IMR-90 (cell line): Measurements from ENCODE around the gene ISM1. TPM values are rescaled to one million over a fixed set of nuclear protein-coding genes. Genes with fewer than 3 reads are reported as not detected.

Source experiments
- ATAC-seq: fragments of 200-7000 bp; cut with Tn5 transposase; 2 replicates; pipeline ENCODE4 v1.9.1; 2020; ENCODE audit warnings: low read depth, mild to moderate bottlenecking, moderate library complexity
- BruUV-seq: library from RNA; stranded (reverse); fragments of 400-500 nt; replicated peaks from 2 replicates; lab custom pipeline; 2021; lab: Mats Ljungman, UMichigan
- CTCF ChIA-PET: fragments of 300-600 bp; formaldehyde crosslinking; extraction: SDS; loops from one replicate; lab custom pipeline; 2021; ENCODE audit warnings: antibody characterized with exemption; lab: Yijun Ruan, JAX
- POLR2A ChIA-PET: fragments of 300-600 bp; sonication (Branson Sonifier 250); formaldehyde crosslinking; loops from one replicate; lab custom pipeline; 2022; ENCODE audit warnings: antibody characterized with exemption; ENCODE audit not compliant: unreplicated experiment; lab: Charles Lee
- DNase-seq: peaks from one replicate; pipeline ENCODE4 v3.0.0; 2013
- H2AFZ ChIP-seq: replicated peaks from 2 replicates; pipeline ENCODE3; 2013; ENCODE audit warnings: low read length, mild to moderate bottlenecking; ENCODE audit not compliant: poor library complexity
- H2AK5ac ChIP-seq: 2 replicates; pipeline ENCODE4 v1.6.1; 2013; ENCODE audit warnings: low read depth, low read length, inconsistent platforms
- H2AK9ac ChIP-seq: replicated peaks from 2 replicates; pipeline ENCODE3; 2013; ENCODE audit warnings: mild to moderate bottlenecking, low read depth, low read length, moderate library complexity; ENCODE audit not compliant: poor library complexity
- H2BK120ac ChIP-seq: 2 replicates; pipeline ENCODE4 v1.6.1; 2013; ENCODE audit warnings: low read depth, low read length, inconsistent platforms
- H2BK15ac ChIP-seq: 3 replicates; pipeline ENCODE4 v1.6.1; 2013; ENCODE audit warnings: low read depth, low read length, inconsistent platforms
- H2BK20ac ChIP-seq: 2 replicates; pipeline ENCODE4 v1.6.1; 2013; ENCODE audit warnings: low read depth, mild to moderate bottlenecking, inconsistent platforms, low read length, moderate library complexity
- H2BK5ac ChIP-seq: 2 replicates; pipeline ENCODE4 v1.6.1; 2013; ENCODE audit warnings: mild to moderate bottlenecking, low read depth, low read length, inconsistent platforms; ENCODE audit not compliant: poor library complexity, severe bottlenecking
- H3K14ac ChIP-seq: replicated peaks from 2 replicates; pipeline ENCODE4 v1.6.1; 2013; ENCODE audit warnings: low read depth, low read length, inconsistent platforms
- H3K18ac ChIP-seq: 2 replicates; pipeline ENCODE4 v1.6.1; 2013; ENCODE audit warnings: low read depth, low read length, control low read depth
- H3K23ac ChIP-seq: 2 replicates; pipeline ENCODE4 v1.6.1; 2013; ENCODE audit warnings: low read depth, low read length, inconsistent platforms
- H3K27ac ChIP-seq: 2 replicates; pipeline ENCODE4 v1.5.1; 2013; ENCODE audit warnings: mild to moderate bottlenecking, control low read depth, low read length; ENCODE audit not compliant: insufficient read depth
- H3K27me3 ChIP-seq: 2 replicates; pipeline ENCODE4 v1.6.1; 2013; ENCODE audit warnings: low read length; ENCODE audit not compliant: control insufficient read depth, insufficient read depth
- H3K36me3 ChIP-seq: 2 replicates; pipeline ENCODE4 v1.6.1; 2013; ENCODE audit warnings: low read length, mixed read lengths; ENCODE audit not compliant: control insufficient read depth, insufficient read depth
- H3K4ac ChIP-seq: 2 replicates; pipeline ENCODE4 v1.6.1; 2013; ENCODE audit warnings: low read depth, low read length, inconsistent platforms
- H3K4me1 ChIP-seq: 2 replicates; pipeline ENCODE4 v1.6.1; 2013; ENCODE audit warnings: low read length, mixed read lengths; ENCODE audit not compliant: control insufficient read depth, insufficient read depth
- H3K4me2 ChIP-seq: 2 replicates; pipeline ENCODE4 v1.6.1; 2013; ENCODE audit warnings: low read depth, mild to moderate bottlenecking, control low read depth, low read length, moderate library complexity
- H3K4me3 ChIP-seq: 2 replicates; pipeline ENCODE4 v1.5.1; 2013; ENCODE audit warnings: low read depth, mild to moderate bottlenecking, control low read depth, low read length, moderate library complexity; ENCODE audit not compliant: insufficient read depth
- H3K56ac ChIP-seq: 2 replicates; pipeline ENCODE4 v1.6.1; 2013; ENCODE audit warnings: low read length, inconsistent platforms; ENCODE audit not compliant: insufficient read depth; ENCODE audit errors: extremely low read depth
- H3K79me1 ChIP-seq, 2 experiments: 2 replicates each; pipeline ENCODE4 v1.6.1; 2013; ENCODE audit warnings: low read length in 2 of 2, inconsistent platforms in 1 of 2, low read depth in 1 of 2
- H3K9ac ChIP-seq: 2 replicates; pipeline ENCODE4 v1.6.1; 2013; ENCODE audit warnings: low read depth, low read length, control low read depth
- H3K9me1 ChIP-seq: 2 replicates; pipeline ENCODE4 v1.6.1; 2013; ENCODE audit warnings: low read length, inconsistent platforms; ENCODE audit not compliant: insufficient read depth
- H3K9me3 ChIP-seq: 2 replicates; pipeline ENCODE4 v1.6.1; 2013; ENCODE audit warnings: low read length; ENCODE audit not compliant: control insufficient read depth, insufficient read depth
- H4K20me1 ChIP-seq: 2 replicates; pipeline ENCODE4 v1.6.1; 2013; ENCODE audit warnings: low read length, inconsistent platforms; ENCODE audit not compliant: insufficient read depth
- H4K5ac ChIP-seq: 2 replicates; pipeline ENCODE4 v1.6.1; 2013; ENCODE audit warnings: mild to moderate bottlenecking, low read depth, low read length, control low read depth
- H4K8ac ChIP-seq, 2 experiments: 2 replicates each; pipeline ENCODE4 v1.6.1; 2013; ENCODE audit warnings: low read depth in 2 of 2, low read length in 2 of 2, control low read depth in 1 of 2, inconsistent platforms in 1 of 2
- H4K91ac ChIP-seq: 2 replicates; pipeline ENCODE4 v1.6.1; 2013; ENCODE audit warnings: low read depth, low read length, inconsistent platforms; ENCODE audit not compliant: insufficient read depth
- BHLHE40 ChIP-seq: fragments of 150-350 bp; IDR thresholded peaks from 2 replicates; pipeline ENCODE4 v1.6.1; 2016; ENCODE audit warnings: mild to moderate bottlenecking, low read depth, low read length
- CEBPB ChIP-seq: IDR thresholded peaks from 2 replicates; pipeline ENCODE4 v1.6.1; 2012; ENCODE audit warnings: low read depth, low read length, improper control_type of control experiment
- CHD1 ChIP-seq: IDR thresholded peaks from 2 replicates; pipeline ENCODE4 v1.6.1; 2012; ENCODE audit warnings: low read depth, low read length, improper control_type of control experiment
- CTCF ChIP-seq: conservative IDR thresholded peaks from 2 replicates; pipeline ENCODE4 v1.5.1; 2012; ENCODE audit warnings: mild to moderate bottlenecking, low read depth, low read length, improper control_type of control experiment
- ELK1 ChIP-seq: fragments of 150-350 bp; IDR thresholded peaks from 2 replicates; pipeline ENCODE4 v1.6.1; 2016; ENCODE audit warnings: low read depth, mild to moderate bottlenecking, low read length, moderate library complexity, borderline replicate concordance
- FOS ChIP-seq: fragments of 150-350 bp; IDR thresholded peaks from 2 replicates; pipeline ENCODE4 v1.6.1; 2016; ENCODE audit warnings: low read depth, low read length
- MAFK ChIP-seq: IDR thresholded peaks from 2 replicates; pipeline ENCODE4 v1.6.1; 2012; ENCODE audit warnings: low read depth, low read length, improper control_type of control experiment
- MAZ ChIP-seq: IDR thresholded peaks from 2 replicates; pipeline ENCODE4 v1.6.1; 2012; ENCODE audit warnings: low read depth, mild to moderate bottlenecking, low read length, improper control_type of control experiment, moderate library complexity, borderline replicate concordance
- MXI1 ChIP-seq: IDR thresholded peaks from 2 replicates; pipeline ENCODE4 v1.6.1; 2012; ENCODE audit warnings: low read depth, mild to moderate bottlenecking, low read length, moderate library complexity, borderline replicate concordance
- NFE2L2 ChIP-seq: fragments of 150-350 bp; IDR thresholded peaks from 2 replicates; pipeline ENCODE4 v1.6.1; 2016; ENCODE audit warnings: low read depth, mild to moderate bottlenecking, low read length
- POLR2A ChIP-seq: IDR thresholded peaks from 2 replicates; pipeline ENCODE4 v1.6.1; 2012; ENCODE audit warnings: mild to moderate bottlenecking, low read depth, low read length
- RAD21 ChIP-seq: IDR thresholded peaks from 2 replicates; pipeline ENCODE4 v1.6.1; 2012; ENCODE audit warnings: low read length, improper control_type of control experiment
- RCOR1 ChIP-seq: IDR thresholded peaks from 2 replicates; pipeline ENCODE4 v1.6.1; 2012; ENCODE audit warnings: mild to moderate bottlenecking, low read length, improper control_type of control experiment; ENCODE audit not compliant: insufficient replicate concordance
- RFX5 ChIP-seq: IDR thresholded peaks from 2 replicates; pipeline ENCODE4 v1.8.0; 2012; ENCODE audit warnings: low read depth, mild to moderate bottlenecking, low read length, moderate library complexity
- SMC3 ChIP-seq: fragments of 150-350 bp; IDR thresholded peaks from 2 replicates; pipeline ENCODE4 v1.6.1; 2016; ENCODE audit warnings: low read depth, mild to moderate bottlenecking, antibody characterized with exemption, low read length, moderate library complexity
- USF2 ChIP-seq: fragments of 150-350 bp; IDR thresholded peaks from 2 replicates; pipeline ENCODE4 v1.6.1; 2017; ENCODE audit warnings: mild to moderate bottlenecking, antibody characterized with exemption, low read length, low read depth
- WGBS, 2 experiments: methylation state at CpG; one replicate each; pipeline versions ENCODE4 v1.1.5 to v1.1.7; 2013; ENCODE audit warnings: missing lambda C conversion rate in 2 of 2; ENCODE audit not compliant: insufficient read length in 1 of 2; ENCODE audit errors: extremely low coverage in 2 of 2; 5-methylcytosine and 5-hydroxymethylcytosine counted together
- dilution Hi-C: fragments of 300-500 bp; cut with HindIII; formaldehyde crosslinking; loops from one replicate; pipeline ENCODE4 v1.14.3; 2018; ENCODE audit warnings: low sequenced_read_pairs; ENCODE audit not compliant: unreplicated experiment
- in situ Hi-C: fragments of 300-500 bp; cut with MboI; formaldehyde crosslinking; loops from 3 replicates; pipeline ENCODE4 v1.14.3; 2019; ENCODE audit warnings: low sequenced_read_pairs, inconsistent platforms, mixed read lengths
- intact Hi-C: fragments of 100-400 bp; cut with micrococcal nuclease; formaldehyde crosslinking; loops from 2 replicates; pipeline ENCODE4 v1.10.0; 2022
- polyA plus RNA-seq, 3 experiments: library from polyadenylated mRNA; depleted of rRNA; stranded (reverse); fragments of >200 nt; gene quantifications; 2 replicates each; pipeline ENCODE4 v1.2.3, GENCODE V29; 2012; ENCODE audit warnings: low replicate concordance in 1 of 3
- total RNA-seq: library from RNA; depleted of rRNA; stranded (reverse); fragments of >200 nt; gene quantifications from 2 replicates; pipeline ENCODE4 v1.2.3, GENCODE V29; 2012

Gene ISM1
- total and polyA plus RNA-seq, 2 of the 4 experiments (the other 2 are of a cell fraction): not detected

GRCh38 chr20:13294522-13294921 lies 73.4 kb downstream of the ISM1 start:
- Histone ChIP-seq H3K9me3 (no peaks in the 10 kb centered on the region), H2AK5ac (no peak overlapping the region), H3K27me3 (no peaks in the 10 kb centered on the region; the same call in 1 of the 2 replicates), H2AK9ac (no peak overlapping the region), H2AFZ (no peak overlapping the region), H3K79me1 (no peaks in the 10 kb centered on the region), H3K23ac (no peak overlapping the region), H4K91ac (no peak overlapping the region), H3K27ac (no peak overlapping the region), H3K36me3 (no peaks in the 10 kb centered on the region), H3K14ac (no peak overlapping the region), H2BK15ac (no peak overlapping the region), H3K9ac (no peak overlapping the region), H3K4me1 (no peaks in the 10 kb centered on the region), H3K4me2 (no peak overlapping the region), H3K9me1 (no peaks in the 10 kb centered on the region), H3K56ac (no peak overlapping the region), H4K20me1 (no peaks in the 10 kb centered on the region), H2BK5ac (no peak overlapping the region), H4K5ac (no peak overlapping the region), H3K18ac (no peak overlapping the region), H3K4ac (no peak overlapping the region), H3K4me3 (no peak overlapping the region), H2BK120ac (no peak overlapping the region), H2BK20ac (no peak overlapping the region), H4K8ac (no peak overlapping the region)
- ATAC-seq (no peak), DNase-seq (no peak)
- no TSS peak for BruUV-seq
- in situ Hi-C loops (no loop called here), intact Hi-C loops (no loop called here), dilution Hi-C loops (no loop called here)
- TF ChIP-seq RCOR1: no peak
- TF ChIP-seq MAFK: no peak
- TF ChIP-seq SMC3: no peak
- no peak for TF ChIP-seq RAD21
- TF ChIP-seq CEBPB: no peak
- no peak for TF ChIP-seq FOS
- no peak for TF ChIP-seq USF2
- TF ChIP-seq POLR2A: no peak
- TF ChIP-seq RFX5: no peak
- no peak for TF ChIP-seq MXI1
- TF ChIP-seq ELK1: no peak
- no peak for TF ChIP-seq CHD1
- no peak for TF ChIP-seq MAZ
- no peak for TF ChIP-seq NFE2L2
- no peak for TF ChIP-seq BHLHE40
- TF ChIP-seq CTCF: no peak
- 100% methylated on average over 1 of the region's 2 CpGs; no CpG with 5 or more reads in 1 of the 2 experiments for WGBS, 2 experiments
- ChIA-PET CTCF (no interaction called here), POLR2A (no interaction called here)
